Duodenal mucosa (tissue), 2 donors: Measurements from ENCODE around the gene SH3RF3.

Source experiments
- H3K27ac ChIP-seq: one replicate; pipeline ENCODE4 v1.7.0; 2013; ENCODE audit warnings: low read depth, low read length
- H3K27me3 ChIP-seq, 2 donors: one replicate each; pipeline ENCODE4 v1.7.0; 2013; ENCODE audit warnings: low read length in 2 of 2, control low read depth in 1 of 2; ENCODE audit not compliant: insufficient read depth in 2 of 2, control insufficient read depth in 1 of 2
- H3K36me3 ChIP-seq, 2 donors: one replicate each; pipeline ENCODE4 v1.7.0; 2013; ENCODE audit warnings: low read length in 2 of 2, control low read depth in 1 of 2; ENCODE audit not compliant: insufficient read depth in 2 of 2, control insufficient read depth in 1 of 2
- H3K4me1 ChIP-seq, 2 donors: one replicate each; pipeline ENCODE4 v1.7.0; 2013; ENCODE audit warnings: low read length in 2 of 2, control low read depth in 1 of 2; ENCODE audit not compliant: insufficient read depth in 2 of 2, control insufficient read depth in 1 of 2
- H3K4me3 ChIP-seq, 2 donors: one replicate each; pipeline ENCODE4 v1.7.0; 2013; ENCODE audit warnings: low read length in 2 of 2, low read depth in 1 of 2
- H3K9ac ChIP-seq, 2 donors: one replicate each; pipeline ENCODE4 v1.7.0; 2013; ENCODE audit warnings: low read length in 2 of 2, low read depth in 1 of 2
- H3K9me3 ChIP-seq, 2 donors: one replicate each; pipeline ENCODE4 v1.7.0; 2013; ENCODE audit warnings: low read length in 2 of 2, control low read depth in 1 of 2; ENCODE audit not compliant: control insufficient read depth in 1 of 2

SH3RF3 gene

GRCh38 chr2:109425411-109425810 lies 296.4 kb downstream of the SH3RF3 start:
- H3K9ac ChIP-seq: no peak overlapping the region
- H3K9me3 ChIP-seq: no peaks in the 10 kb centered on the region
- H3K27ac ChIP-seq: no peak overlapping the region
- no peaks in the 10 kb centered on the region for H3K4me1 ChIP-seq
- H3K36me3 ChIP-seq: no peaks in the 10 kb centered on the region
- H3K27me3 ChIP-seq: no peaks in the 10 kb centered on the region
- no peak overlapping the region for H3K4me3 ChIP-seq

- Histone ChIP-seq H3K27ac (no peak overlapping the region), H3K9ac (no peak overlapping the region), H3K9me3 (no peaks in the 10 kb centered on the region), H3K4me1 (no peaks in the 10 kb centered on the region), H3K27me3 (no peaks in the 10 kb centered on the region), H3K36me3 (no peaks in the 10 kb centered on the region), H3K4me3 (no peak overlapping the region)
Observed at GRCh38 chr2:109427661-109428091, 298.7 kb downstream of the SH3RF3 start.

GRCh38 chr2:109428281-109428680 lies 299.3 kb downstream of the SH3RF3 start:
- no peaks in the 10 kb centered on the region for H3K9me3 ChIP-seq
- no peak overlapping the region for H3K9ac ChIP-seq
- no peak overlapping the region for H3K4me3 ChIP-seq
- no peaks in the 10 kb centered on the region for H3K4me1 ChIP-seq
- H3K36me3 ChIP-seq: no peaks in the 10 kb centered on the region
- no peaks in the 10 kb centered on the region for H3K27me3 ChIP-seq
- H3K27ac ChIP-seq: no peak overlapping the region

GRCh38 chr2:109428841-109429566 lies 300.0 kb downstream of the SH3RF3 start:
- Histone ChIP-seq H3K36me3 (no peaks in the 10 kb centered on the region), H3K27me3 (no peaks in the 10 kb centered on the region), H3K4me1 (no peaks in the 10 kb centered on the region), H3K27ac (no peak overlapping the region), H3K9me3 (no peaks in the 10 kb centered on the region), H3K9ac (no peak overlapping the region), H3K4me3 (no peak overlapping the region)

GRCh38 chr2:109429567-109430328 lies 300.7 kb downstream of the SH3RF3 start:
- H3K27ac ChIP-seq: no peak overlapping the region
- no peak overlapping the region for H3K9ac ChIP-seq
- no peaks in the 10 kb centered on the region for H3K27me3 ChIP-seq
- H3K36me3 ChIP-seq: no peaks in the 10 kb centered on the region
- H3K4me3 ChIP-seq: no peak overlapping the region
- H3K4me1 ChIP-seq: no peaks in the 10 kb centered on the region
- no peaks in the 10 kb centered on the region for H3K9me3 ChIP-seq

- no peak overlapping the region for H3K27ac ChIP-seq
- H3K4me1 ChIP-seq: no peaks in the 10 kb centered on the region
- H3K36me3 ChIP-seq: no peaks in the 10 kb centered on the region
- H3K9me3 ChIP-seq: no peaks in the 10 kb centered on the region
- H3K4me3 ChIP-seq: no peak overlapping the region
- H3K27me3 ChIP-seq: no peaks in the 10 kb centered on the region
- H3K9ac ChIP-seq: no peak overlapping the region
Observed at GRCh38 chr2:109430329-109430636, 301.3 kb downstream of the SH3RF3 start.

GRCh38 chr2:109432421-109432820 lies 303.4 kb downstream of the SH3RF3 start:
- no peaks in the 10 kb centered on the region for H3K9me3 ChIP-seq
- no peaks in the 10 kb centered on the region for H3K27me3 ChIP-seq
- H3K4me3 ChIP-seq: no peak overlapping the region
- H3K4me1 ChIP-seq: no peaks in the 10 kb centered on the region
- H3K9ac ChIP-seq: no peak overlapping the region
- no peaks in the 10 kb centered on the region for H3K36me3 ChIP-seq
- no peak overlapping the region for H3K27ac ChIP-seq

GRCh38 chr2:109433486-109433885 lies 304.5 kb downstream of the SH3RF3 start:
- Histone ChIP-seq H3K4me3 (no peak overlapping the region), H3K4me1 (no peaks in the 10 kb centered on the region), H3K36me3 (no peaks in the 10 kb centered on the region), H3K27ac (no peak overlapping the region), H3K9me3 (no peaks in the 10 kb centered on the region), H3K27me3 (no peaks in the 10 kb centered on the region), H3K9ac (no peak overlapping the region)

GRCh38 chr2:109433926-109434325 lies 304.9 kb downstream of the SH3RF3 start:
- no peak overlapping the region for H3K27ac ChIP-seq
- H3K4me1 ChIP-seq: no peaks in the 10 kb centered on the region
- no peak overlapping the region for H3K4me3 ChIP-seq
- H3K9ac ChIP-seq: no peak overlapping the region
- no peaks in the 10 kb centered on the region for H3K9me3 ChIP-seq
- no peaks in the 10 kb centered on the region for H3K27me3 ChIP-seq
- H3K36me3 ChIP-seq: no peaks in the 10 kb centered on the region

- Histone ChIP-seq H3K4me1 (no peaks in the 10 kb centered on the region), H3K4me3 (no peak overlapping the region), H3K9ac (no peak overlapping the region), H3K27me3 (no peaks in the 10 kb centered on the region), H3K9me3 (no peaks in the 10 kb centered on the region), H3K27ac (no peak overlapping the region), H3K36me3 (no peaks in the 10 kb centered on the region)
Observed at GRCh38 chr2:109434351-109434750, 305.3 kb downstream of the SH3RF3 start.
